Smooth muscle cell (in vitro differentiated cells): Measurements from ENCODE around the gene PAPPA. TPM values are rescaled to one million over a fixed set of nuclear protein-coding genes. Genes with fewer than 3 reads are reported as not detected.

ENCODE experiments used
- DNase-seq: peaks from one replicate; lab custom pipeline; 2025; ENCODE audit not compliant: unreplicated experiment; lab: John Stamatoyannopoulos, UW
- H2AFZ ChIP-seq: fragments of 200-600 bp; sonication (generic); 2 replicates; pipeline ENCODE4 v1.6.0; 2016; ENCODE audit warnings: antibody characterized with exemption, low read depth, mild to moderate bottlenecking
- H3F3A ChIP-seq: fragments of 200-600 bp; sonication (generic); 2 replicates; pipeline ENCODE4 v1.6.0; 2017; ENCODE audit warnings: antibody characterized with exemption, low read depth
- H3K27ac ChIP-seq: fragments of 200-600 bp; sonication (generic); 2 replicates; pipeline ENCODE4 v1.5.1; 2016; ENCODE audit warnings: low read depth, mild to moderate bottlenecking
- H3K27me3 ChIP-seq: fragments of 200-600 bp; sonication (generic); 2 replicates; pipeline ENCODE4 v1.6.1; 2016; ENCODE audit warnings: low read depth, mild to moderate bottlenecking
- H3K36me3 ChIP-seq: fragments of 200-600 bp; sonication (generic); 2 replicates; pipeline ENCODE4 v1.5.1; 2016; ENCODE audit warnings: low read depth
- H3K4me1 ChIP-seq: fragments of 200-600 bp; sonication (generic); 2 replicates; pipeline ENCODE4 v1.5.1; 2016; ENCODE audit warnings: low read depth
- H3K4me2 ChIP-seq: fragments of 200-600 bp; sonication (generic); 2 replicates; pipeline ENCODE4 v1.6.0; 2016; ENCODE audit warnings: mild to moderate bottlenecking
- H3K4me3 ChIP-seq: fragments of 200-600 bp; sonication (generic); 2 replicates; pipeline ENCODE4 v1.5.1; 2016; ENCODE audit warnings: mild to moderate bottlenecking
- H3K79me2 ChIP-seq: fragments of 200-600 bp; sonication (generic); 2 replicates; pipeline ENCODE4 v1.6.0; 2016; ENCODE audit warnings: low read depth, mild to moderate bottlenecking
- H3K9ac ChIP-seq: fragments of 200-600 bp; sonication (generic); 2 replicates; pipeline ENCODE4 v1.6.0; 2016; ENCODE audit warnings: low read depth
- H3K9me3 ChIP-seq: fragments of 200-600 bp; sonication (generic); replicated peaks from 2 replicates; pipeline ENCODE4 v1.5.1; 2016; ENCODE audit warnings: low read depth
- H4K20me1 ChIP-seq: fragments of 200-600 bp; sonication (generic); 2 replicates; pipeline ENCODE4 v1.6.0; 2016; ENCODE audit warnings: low read depth
- WGBS: methylation state at CpG from one replicate; pipeline ENCODE4 v1.1.7; 2016; ENCODE audit warnings: low lambda C conversion rate; 5-methylcytosine and 5-hydroxymethylcytosine counted together
- polyA plus RNA-seq: library from polyadenylated mRNA; unstranded; fragments of >200 nt; fragmentation: Nextera tagmentation; extraction: Ambion mirVana; gene quantifications from 2 replicates; pipeline ENCODE4 v1.2.1, GENCODE V29; 2016
- total RNA-seq: library from RNA; depleted of rRNA; stranded (reverse); fragments of >200 nt; gene quantifications from 2 replicates; pipeline ENCODE4 v1.2.3, GENCODE V29; 2014
- TF ChIP-seq, protein P1 (sequence below): fragments of 200-600 bp; sonication (generic); IDR thresholded peaks from 2 replicates; pipeline ENCODE4 v1.5.1; 2017; ENCODE audit warnings: borderline replicate concordance, mild to moderate bottlenecking, antibody characterized with exemption; ENCODE audit not compliant: insufficient read depth, poor library complexity, severe bottlenecking

Gene PAPPA
- total and polyA plus RNA-seq, 2 experiments from 2014 or later: 27.7 to 114 TPM

DNA sequence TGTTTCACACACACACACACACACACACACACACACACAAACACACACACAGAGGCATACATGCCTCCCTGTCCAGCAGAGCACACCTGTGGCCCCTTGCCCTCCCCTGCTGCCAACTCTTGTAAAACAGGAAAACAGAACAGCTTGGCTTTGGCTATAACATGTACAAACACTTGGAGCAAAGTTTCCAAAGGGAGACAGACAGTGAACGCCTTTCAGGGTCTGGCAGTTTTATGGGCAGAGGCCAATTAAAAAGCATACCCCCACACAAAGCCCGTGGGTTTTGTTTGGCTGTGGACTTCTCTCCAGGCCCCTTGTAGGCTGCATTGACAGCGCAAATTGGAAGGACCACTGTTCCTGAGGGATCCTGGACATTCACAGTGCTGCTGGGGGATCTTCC is 265.6 kb downstream of the PAPPA start:
- Histone ChIP-seq H2AFZ (no peak overlapping the region), H3K4me3 (no peak overlapping the region)

GRCh38 chr9:116420993-116421538 is 267.5 kb downstream of the PAPPA start:
- Histone ChIP-seq H2AFZ (no peak overlapping the region), H3K9me3 (no peaks in the 10 kb centered on the region), H3K4me3 (no peak overlapping the region), H3K4me2 (no peak overlapping the region), H3K27me3 (no peaks in the 10 kb centered on the region), H3K4me1 (no peaks in the 10 kb centered on the region), H3K79me2 (no peaks in the 10 kb centered on the region), H3K9ac (no peak overlapping the region), H3K36me3 (no peaks in the 10 kb centered on the region), H3F3A (no peaks in the 10 kb centered on the region), H4K20me1 (no peaks in the 10 kb centered on the region), H3K27ac (no peak overlapping the region)
- no peak for DNase-seq
- 55% methylated on average over 1 of the region's 1 CpG for WGBS
- TF ChIP-seq, protein P1, sequence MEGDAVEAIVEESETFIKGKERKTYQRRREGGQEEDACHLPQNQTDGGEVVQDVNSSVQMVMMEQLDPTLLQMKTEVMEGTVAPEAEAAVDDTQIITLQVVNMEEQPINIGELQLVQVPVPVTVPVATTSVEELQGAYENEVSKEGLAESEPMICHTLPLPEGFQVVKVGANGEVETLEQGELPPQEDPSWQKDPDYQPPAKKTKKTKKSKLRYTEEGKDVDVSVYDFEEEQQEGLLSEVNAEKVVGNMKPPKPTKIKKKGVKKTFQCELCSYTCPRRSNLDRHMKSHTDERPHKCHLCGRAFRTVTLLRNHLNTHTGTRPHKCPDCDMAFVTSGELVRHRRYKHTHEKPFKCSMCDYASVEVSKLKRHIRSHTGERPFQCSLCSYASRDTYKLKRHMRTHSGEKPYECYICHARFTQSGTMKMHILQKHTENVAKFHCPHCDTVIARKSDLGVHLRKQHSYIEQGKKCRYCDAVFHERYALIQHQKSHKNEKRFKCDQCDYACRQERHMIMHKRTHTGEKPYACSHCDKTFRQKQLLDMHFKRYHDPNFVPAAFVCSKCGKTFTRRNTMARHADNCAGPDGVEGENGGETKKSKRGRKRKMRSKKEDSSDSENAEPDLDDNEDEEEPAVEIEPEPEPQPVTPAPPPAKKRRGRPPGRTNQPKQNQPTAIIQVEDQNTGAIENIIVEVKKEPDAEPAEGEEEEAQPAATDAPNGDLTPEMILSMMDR: no peak

More for the DNA sequence above, 265.6 kb downstream of the PAPPA start:
- WGBS: 64% methylated on average over 3 of the region's 3 CpGs
- no peak overlapping the region for H3K27ac ChIP-seq
- no peaks in the 10 kb centered on the region for H3K36me3 ChIP-seq
- DNase-seq: no peak
- H3K4me1 ChIP-seq: no peaks in the 10 kb centered on the region
- H3K27me3 ChIP-seq: no peaks in the 10 kb centered on the region
- H3K79me2 ChIP-seq: no peaks in the 10 kb centered on the region
- H3K9me3 ChIP-seq: no peaks in the 10 kb centered on the region
- TF ChIP-seq, protein P1: no peak
- no peaks in the 10 kb centered on the region for H4K20me1 ChIP-seq
- no peaks in the 10 kb centered on the region for H3F3A ChIP-seq
- H3K4me2 ChIP-seq: no peak overlapping the region
- no peak overlapping the region for H3K9ac ChIP-seq

- H3F3A ChIP-seq: no peaks in the 10 kb centered on the region
- TF ChIP-seq, protein P1: no peak
- no peaks in the 10 kb centered on the region for H4K20me1 ChIP-seq
- H3K79me2 ChIP-seq: no peaks in the 10 kb centered on the region
- H3K27ac ChIP-seq: no peak overlapping the region
- no peaks in the 10 kb centered on the region for H3K9me3 ChIP-seq
- no peaks in the 10 kb centered on the region for H3K4me1 ChIP-seq
- H3K27me3 ChIP-seq: no peaks in the 10 kb centered on the region
- H3K9ac ChIP-seq: no peak overlapping the region
- H3K36me3 ChIP-seq: no peaks in the 10 kb centered on the region
- no peak overlapping the region for H3K4me3 ChIP-seq
- no peak overlapping the region for H3K4me2 ChIP-seq
- WGBS: 93% methylated on average over 5 of the region's 5 CpGs
- no peak overlapping the region for H2AFZ ChIP-seq
- no peak for DNase-seq
Measured at GRCh38 chr9:116422119-116422979, 268.8 kb downstream of the PAPPA start.
